DND-41 (cell line): ENCODE results near the gene ABCG2.

Source experiments
- ATAC-seq: fragments of 200-7000 bp; cut with Tn5 transposase; 3 replicates; pipeline ENCODE4 v1.9.1; 2021; ENCODE audit warnings: low read depth; ENCODE audit not compliant: insufficient read depth
- DNase-seq: peaks from one replicate; pipeline ENCODE4 v3.0.0-alpha.2; 2020
- H2AFZ ChIP-seq: 2 replicates; pipeline ENCODE4 v1.6.0; 2012; ENCODE audit warnings: low read depth, low read length
- H3K27ac ChIP-seq: 2 replicates; pipeline ENCODE4 v1.5.1; 2012; ENCODE audit warnings: low read length, inconsistent platforms
- H3K27me3 ChIP-seq: fragments of 200-600 bp; sonication (generic); 2 replicates; pipeline ENCODE4 v1.6.0; 2012; ENCODE audit warnings: low read length, mild to moderate bottlenecking, inconsistent platforms; ENCODE audit not compliant: insufficient read depth, poor library complexity
- H3K36me3 ChIP-seq: 2 replicates; pipeline ENCODE4 v1.5.1; 2012; ENCODE audit warnings: low read length, inconsistent platforms; ENCODE audit not compliant: insufficient read depth
- H3K4me1 ChIP-seq: 2 replicates; pipeline ENCODE4 v1.5.1; 2012; ENCODE audit warnings: mild to moderate bottlenecking, low read length; ENCODE audit not compliant: insufficient read depth
- H3K4me2 ChIP-seq: 2 replicates; pipeline ENCODE4 v1.6.0; 2012; ENCODE audit warnings: mild to moderate bottlenecking, moderate library complexity, low read length, inconsistent platforms; ENCODE audit not compliant: insufficient read depth
- H3K4me3 ChIP-seq, 2 experiments: fragments of 200-600 bp in 1 of 2; shearing (Covaris generic) in 1 of 2; 2 replicates each; pipeline ENCODE4 v1.5.1; 2012 to 2016; ENCODE audit warnings: inconsistent platforms in 2 of 2, low read length in 2 of 2, mild to moderate bottlenecking in 2 of 2, low read depth in 1 of 2, moderate library complexity in 1 of 2
- H3K79me2 ChIP-seq: 2 replicates; pipeline ENCODE4 v1.6.0; 2012; ENCODE audit warnings: low read length, inconsistent platforms; ENCODE audit not compliant: insufficient read depth
- H3K9ac ChIP-seq: 2 replicates; pipeline ENCODE4 v1.6.0; 2012; ENCODE audit warnings: low read depth, mild to moderate bottlenecking, inconsistent platforms, low read length, moderate library complexity
- H3K9me3 ChIP-seq: 2 replicates; pipeline ENCODE4 v1.5.1; 2012; ENCODE audit warnings: low read length, moderate library complexity, mild to moderate bottlenecking, inconsistent platforms; ENCODE audit not compliant: insufficient read depth, severe bottlenecking
- H4K20me1 ChIP-seq: 2 replicates; pipeline ENCODE4 v1.6.0; 2012; ENCODE audit warnings: low read length; ENCODE audit not compliant: insufficient read depth
- EZH2 ChIP-seq: IDR thresholded peaks from 3 replicates; pipeline ENCODE4 v1.6.1; 2012; ENCODE audit warnings: borderline replicate concordance, low read depth, mild to moderate bottlenecking, moderate library complexity, low read length, inconsistent platforms; ENCODE audit not compliant: severe bottlenecking
- TF ChIP-seq, protein P1 (sequence below): IDR thresholded peaks from 2 replicates; pipeline ENCODE4 v1.5.1; 2012; ENCODE audit warnings: borderline replicate concordance, low read length, moderate library complexity, mild to moderate bottlenecking; ENCODE audit not compliant: poor library complexity, severe bottlenecking; ENCODE audit errors: extremely low read depth

The ABCG2 gene

DNA sequence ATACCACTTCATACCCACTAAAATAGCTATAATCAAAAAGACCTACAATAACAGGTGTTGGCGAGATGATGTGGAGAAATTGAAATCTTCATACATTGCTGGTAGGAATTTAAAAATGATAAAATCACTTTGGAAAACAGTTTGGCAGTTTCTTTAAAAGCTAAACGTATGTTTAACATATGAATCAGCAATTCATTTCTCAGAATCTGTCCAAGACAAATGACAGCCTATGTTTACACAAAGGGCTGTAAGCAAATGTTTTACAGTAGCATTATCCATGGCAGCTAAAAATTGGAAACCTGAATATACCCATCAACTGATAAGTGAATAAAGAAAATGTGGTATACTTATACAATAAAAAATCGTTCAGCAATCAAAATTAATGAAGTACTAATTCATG, 33.0 kb upstream of the ABCG2 start:
- Histone ChIP-seq H3K27me3 (no peaks in the 10 kb centered on the region), H3K27ac (no peak overlapping the region), H2AFZ (no peak overlapping the region), H3K4me2 (no peak overlapping the region), H3K9me3 (no peaks in the 10 kb centered on the region), H3K36me3 (no peaks in the 10 kb centered on the region), H3K4me1 (no peaks in the 10 kb centered on the region), H3K9ac (no peak overlapping the region), H3K4me3 (no peak overlapping the region), H3K79me2 (no peaks in the 10 kb centered on the region), H4K20me1 (no peaks in the 10 kb centered on the region)
- DNase-seq, result no peak
- no peak for TF ChIP-seq EZH2
- TF ChIP-seq, protein P1, sequence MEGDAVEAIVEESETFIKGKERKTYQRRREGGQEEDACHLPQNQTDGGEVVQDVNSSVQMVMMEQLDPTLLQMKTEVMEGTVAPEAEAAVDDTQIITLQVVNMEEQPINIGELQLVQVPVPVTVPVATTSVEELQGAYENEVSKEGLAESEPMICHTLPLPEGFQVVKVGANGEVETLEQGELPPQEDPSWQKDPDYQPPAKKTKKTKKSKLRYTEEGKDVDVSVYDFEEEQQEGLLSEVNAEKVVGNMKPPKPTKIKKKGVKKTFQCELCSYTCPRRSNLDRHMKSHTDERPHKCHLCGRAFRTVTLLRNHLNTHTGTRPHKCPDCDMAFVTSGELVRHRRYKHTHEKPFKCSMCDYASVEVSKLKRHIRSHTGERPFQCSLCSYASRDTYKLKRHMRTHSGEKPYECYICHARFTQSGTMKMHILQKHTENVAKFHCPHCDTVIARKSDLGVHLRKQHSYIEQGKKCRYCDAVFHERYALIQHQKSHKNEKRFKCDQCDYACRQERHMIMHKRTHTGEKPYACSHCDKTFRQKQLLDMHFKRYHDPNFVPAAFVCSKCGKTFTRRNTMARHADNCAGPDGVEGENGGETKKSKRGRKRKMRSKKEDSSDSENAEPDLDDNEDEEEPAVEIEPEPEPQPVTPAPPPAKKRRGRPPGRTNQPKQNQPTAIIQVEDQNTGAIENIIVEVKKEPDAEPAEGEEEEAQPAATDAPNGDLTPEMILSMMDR, result no peak
- no peak for ATAC-seq

- H3K9me3 ChIP-seq, result no peaks in the 10 kb centered on the region
- TF ChIP-seq EZH2, result no peak
- TF ChIP-seq, protein P1, result no peak
- DNase-seq (no peak), ATAC-seq (no peak)
- H3K4me2 ChIP-seq, result no peak overlapping the region
- H3K36me3 ChIP-seq, result no peaks in the 10 kb centered on the region
- no peak overlapping the region for H3K9ac ChIP-seq
- no peak overlapping the region for H3K4me3 ChIP-seq
- no peaks in the 10 kb centered on the region for H4K20me1 ChIP-seq
- no peak overlapping the region for H3K27ac ChIP-seq
- H3K79me2 ChIP-seq, result no peaks in the 10 kb centered on the region
- H2AFZ ChIP-seq, result no peak overlapping the region
- H3K4me1 ChIP-seq, result no peaks in the 10 kb centered on the region
- no peaks in the 10 kb centered on the region for H3K27me3 ChIP-seq
Measured at GRCh38 chr4:88189881-88190585, 31.6 kb upstream of the ABCG2 start.

DNA sequence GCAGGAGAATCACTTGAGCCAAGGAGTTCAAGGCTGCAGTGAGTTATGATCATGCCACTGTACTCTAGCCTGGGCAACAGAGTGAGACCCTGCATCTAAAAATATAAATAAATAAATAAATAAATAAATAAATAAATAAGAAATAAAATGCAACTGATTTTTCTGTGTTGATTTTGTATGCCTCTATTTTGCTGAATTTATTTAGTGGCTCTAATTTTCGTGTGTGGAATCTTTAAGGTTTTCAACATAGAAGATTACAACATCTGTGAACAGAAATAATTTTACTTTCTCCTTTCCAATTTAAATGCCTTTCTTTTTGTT, 30.9 kb upstream of the ABCG2 start:
- no peak overlapping the region for H3K9ac ChIP-seq
- H3K4me1 ChIP-seq, result no peaks in the 10 kb centered on the region
- DNase-seq (no peak), ATAC-seq (no peak)
- H3K79me2 ChIP-seq, result no peaks in the 10 kb centered on the region
- H3K4me2 ChIP-seq, result no peak overlapping the region
- H3K27me3 ChIP-seq, result no peaks in the 10 kb centered on the region
- TF ChIP-seq EZH2, result no peak
- TF ChIP-seq, protein P1, result no peak
- no peaks in the 10 kb centered on the region for H3K36me3 ChIP-seq
- H3K9me3 ChIP-seq, result no peaks in the 10 kb centered on the region
- no peaks in the 10 kb centered on the region for H4K20me1 ChIP-seq
- no peak overlapping the region for H3K4me3 ChIP-seq
- H2AFZ ChIP-seq, result no peak overlapping the region
- H3K27ac ChIP-seq, result no peak overlapping the region
